Esophagus (tissue), 2 donors: ENCODE measurements around the gene KLHL2. TPM values are rescaled to one million over a fixed set of nuclear protein-coding genes. Genes with fewer than 3 reads are reported as not detected.
"Not testable (repeated sequence)": the region's sequence is repeated elsewhere in the genome, so short reads cannot be mapped to it uniquely, and the experiment has no call there.

ENCODE experiments used
- H3K27ac ChIP-seq, 2 donors: one replicate each; pipeline ENCODE4 v1.5.1; 2013; ENCODE audit warnings: low read depth in 2 of 2, mild to moderate bottlenecking in 2 of 2, inconsistent platforms in 1 of 2, low read length in 1 of 2, moderate library complexity in 1 of 2
- H3K27me3 ChIP-seq, 2 donors: one replicate each; pipeline ENCODE4 v1.6.1; 2013; ENCODE audit warnings: low read length in 2 of 2, control low read depth in 1 of 2, mild to moderate bottlenecking in 1 of 2; ENCODE audit not compliant: insufficient read depth in 2 of 2, control insufficient read depth in 1 of 2
- H3K36me3 ChIP-seq, 2 donors: one replicate each; pipeline ENCODE4 v1.6.1; 2013; ENCODE audit warnings: low read length in 1 of 2; ENCODE audit not compliant: control insufficient read depth in 2 of 2, insufficient read depth in 2 of 2
- H3K4me1 ChIP-seq, 2 donors: one replicate each; pipeline ENCODE4 v1.6.1; 2013; ENCODE audit warnings: low read length in 1 of 2; ENCODE audit not compliant: control insufficient read depth in 2 of 2, insufficient read depth in 2 of 2
- H3K4me3 ChIP-seq, 2 donors: one replicate each; pipeline ENCODE4 v1.5.1; 2013; ENCODE audit warnings: low read length in 2 of 2, mild to moderate bottlenecking in 2 of 2, low read depth in 1 of 2, moderate library complexity in 1 of 2
- H3K9me3 ChIP-seq, 2 donors: one replicate each; pipeline ENCODE4 v1.6.1; 2013; ENCODE audit warnings: mild to moderate bottlenecking in 2 of 2, low read depth in 1 of 2, low read length in 1 of 2, moderate library complexity in 1 of 2; ENCODE audit not compliant: control insufficient read depth in 2 of 2, insufficient read depth in 1 of 2
- WGBS, 2 donors: extraction: QIAGEN DNeasy Blood & Tissue Kit; methylation state at CpG; one replicate each; pipeline ENCODE4 v1.1.7; 2013; 5-methylcytosine and 5-hydroxymethylcytosine counted together
- polyA plus RNA-seq, 2 donors: library from polyadenylated mRNA; stranded (reverse); fragments of 200-250 nt; gene quantifications; one replicate each; pipeline ENCODE4 v1.2.3, GENCODE V29; 2013
- donor health status: healthy with polysubstance abuse.
- donor health status: Bipolar disorder and iron deficiency.

The KLHL2 gene
- polyA plus RNA-seq, 2 donors = 19.0 to 26.1 TPM

GRCh38 chr4:165210566-165210965 is 3.2 kb downstream of the KLHL2 start:
- peak overlapping the region in 1 of 2 donors; percentile 22 for H3K4me3 ChIP-seq
- 79 to 83% methylated on average over 1 of the region's 1 CpG for WGBS, 2 donors
- no peaks in the 10 kb centered on the region for H3K27me3 ChIP-seq
- H3K4me1 ChIP-seq = peaks cover 2 to 4% of the 10 kb centered on the region in 2 donors
- no peak overlapping the region for H3K27ac ChIP-seq
- no peaks in the 10 kb centered on the region for H3K36me3 ChIP-seq
- no peaks in the 10 kb centered on the region for H3K9me3 ChIP-seq

GRCh38 chr4:165212647-165213046 is 5.3 kb downstream of the KLHL2 start:
- not testable (repeated sequence) for H3K4me3 ChIP-seq, H3K36me3 ChIP-seq, H3K27me3 ChIP-seq, H3K9me3 ChIP-seq, H3K27ac ChIP-seq, H3K4me1 ChIP-seq
- WGBS, 2 donors = 67 to 90% methylated on average over 2 of the region's 2 CpGs

GRCh38 chr4:165213404-165213803 is 6.0 kb downstream of the KLHL2 start:
- H3K36me3 ChIP-seq, H3K4me1 ChIP-seq, H3K4me3 ChIP-seq, H3K9me3 ChIP-seq, H3K27ac ChIP-seq, H3K27me3 ChIP-seq: not testable (repeated sequence)
- WGBS, 2 donors = 63 to 66% methylated on average over 1 of the region's 1 CpG

- WGBS, 2 donors = 90 to 93% methylated on average over 6 of the region's 6 CpGs
- H3K27ac ChIP-seq, H3K9me3 ChIP-seq, H3K27me3 ChIP-seq, H3K4me1 ChIP-seq, H3K4me3 ChIP-seq, H3K36me3 ChIP-seq: not testable (repeated sequence)
Observed at GRCh38 chr4:165213991-165214709, 6.8 kb downstream of the KLHL2 start.

- not testable (repeated sequence) for H3K36me3 ChIP-seq, H3K4me3 ChIP-seq, H3K27me3 ChIP-seq, H3K4me1 ChIP-seq, H3K9me3 ChIP-seq, H3K27ac ChIP-seq
- 34 to 54% methylated on average over 2 of the region's 2 CpGs for WGBS, 2 donors
Observed at GRCh38 chr4:165215034-165215751, 7.8 kb downstream of the KLHL2 start.

GRCh38 chr4:165215761-165216487 is 8.6 kb downstream of the KLHL2 start:
- H3K36me3 ChIP-seq, H3K9me3 ChIP-seq, H3K27ac ChIP-seq, H3K4me3 ChIP-seq, H3K27me3 ChIP-seq, H3K4me1 ChIP-seq: not testable (repeated sequence)
- 64 to 65% methylated on average over 2 of the region's 2 CpGs for WGBS, 2 donors

GRCh38 chr4:165217325-165217724 is 10.0 kb downstream of the KLHL2 start:
- H3K27me3 ChIP-seq = no peaks in the 10 kb centered on the region
- WGBS, 2 donors = 84 to 86% methylated on average over 3 of the region's 3 CpGs
- no peak overlapping the region for H3K27ac ChIP-seq
- H3K4me1 ChIP-seq = no peaks in the 10 kb centered on the region
- H3K4me3 ChIP-seq = no peak overlapping the region
- no peaks in the 10 kb centered on the region for H3K9me3 ChIP-seq
- H3K36me3 ChIP-seq = no peaks in the 10 kb centered on the region

- H3K4me3 ChIP-seq, H3K27me3 ChIP-seq, H3K9me3 ChIP-seq, H3K4me1 ChIP-seq, H3K36me3 ChIP-seq: not testable (repeated sequence)
- WGBS, 2 donors = 85 to 91% methylated on average over 4 of the region's 4 CpGs
- H3K27ac ChIP-seq = peak overlapping the region; percentile 34 to 67
Observed at GRCh38 chr4:165221306-165221705, 13.9 kb downstream of the KLHL2 start.

- H3K4me3 ChIP-seq, H3K36me3 ChIP-seq, H3K27me3 ChIP-seq, H3K9me3 ChIP-seq, H3K4me1 ChIP-seq: not testable (repeated sequence)
- 30 to 36% methylated on average over 4 of the region's 5 CpGs for WGBS, 2 donors
- H3K27ac ChIP-seq = peak overlapping the region; percentile 60 to 86
Observed at GRCh38 chr4:165221993-165222650, 14.8 kb downstream of the KLHL2 start.
